Measurements from ENCODE around the gene GTF2A1. TPM values are rescaled to one million over a fixed set of nuclear protein-coding genes. Genes with fewer than 3 reads are reported as not detected.

Gene GTF2A1
- total and polyA plus RNA-seq, 2 experiments from 2014 or later = 3.8 to 25.1 TPM

GRCh38 chr14:81162941-81163340, 57.8 kb downstream of the GTF2A1 start:
- TF ChIP-seq, protein P1, sequence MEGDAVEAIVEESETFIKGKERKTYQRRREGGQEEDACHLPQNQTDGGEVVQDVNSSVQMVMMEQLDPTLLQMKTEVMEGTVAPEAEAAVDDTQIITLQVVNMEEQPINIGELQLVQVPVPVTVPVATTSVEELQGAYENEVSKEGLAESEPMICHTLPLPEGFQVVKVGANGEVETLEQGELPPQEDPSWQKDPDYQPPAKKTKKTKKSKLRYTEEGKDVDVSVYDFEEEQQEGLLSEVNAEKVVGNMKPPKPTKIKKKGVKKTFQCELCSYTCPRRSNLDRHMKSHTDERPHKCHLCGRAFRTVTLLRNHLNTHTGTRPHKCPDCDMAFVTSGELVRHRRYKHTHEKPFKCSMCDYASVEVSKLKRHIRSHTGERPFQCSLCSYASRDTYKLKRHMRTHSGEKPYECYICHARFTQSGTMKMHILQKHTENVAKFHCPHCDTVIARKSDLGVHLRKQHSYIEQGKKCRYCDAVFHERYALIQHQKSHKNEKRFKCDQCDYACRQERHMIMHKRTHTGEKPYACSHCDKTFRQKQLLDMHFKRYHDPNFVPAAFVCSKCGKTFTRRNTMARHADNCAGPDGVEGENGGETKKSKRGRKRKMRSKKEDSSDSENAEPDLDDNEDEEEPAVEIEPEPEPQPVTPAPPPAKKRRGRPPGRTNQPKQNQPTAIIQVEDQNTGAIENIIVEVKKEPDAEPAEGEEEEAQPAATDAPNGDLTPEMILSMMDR (IDR thresholded peaks at IDR 0.05; ENCODE audit: poor library complexity) = no peak
- H3K27ac ChIP-seq = no peak overlapping the region
- no peaks in the 10 kb centered on the region for H3K79me2 ChIP-seq
- no peaks in the 10 kb centered on the region for H3K4me1 ChIP-seq (ENCODE audit: insufficient read depth)
- no peaks in the 10 kb centered on the region for H4K20me1 ChIP-seq (ENCODE audit: insufficient read depth, poor library complexity, severe bottlenecking)
- no peaks in the 10 kb centered on the region for H3K9me3 ChIP-seq (ENCODE audit: low read depth)
- no peaks in the 10 kb centered on the region for H3K27me3 ChIP-seq
- DNase-seq (ENCODE audit: low spot score) = no peak
- H3K4me3 ChIP-seq = no peak overlapping the region
- H3K36me3 ChIP-seq (replicated peaks; ENCODE audit: insufficient read depth, low read depth) = no peaks in the 10 kb centered on the region
- no peaks in the 10 kb centered on the region for H3K9me2 ChIP-seq (replicated peaks; ENCODE audit: insufficient read depth)
- WGBS (ENCODE audit: low lambda C conversion rate, missing lambda C conversion rate) = 75% methylated on average over 3 of the region's 3 CpGs
- H2AFZ ChIP-seq = no peak overlapping the region
- H3K4me2 ChIP-seq = no peak overlapping the region

GRCh38 chr14:81161749-81162148, 59.0 kb downstream of the GTF2A1 start:
- Histone ChIP-seq H3K9me2 (replicated peaks; ENCODE audit: insufficient read depth) (no peaks in the 10 kb centered on the region), H3K79me2 (no peaks in the 10 kb centered on the region), H3K27me3 (no peaks in the 10 kb centered on the region), H3K4me2 (no peak overlapping the region), H2AFZ (no peak overlapping the region), H3K9me3 (ENCODE audit: low read depth) (no peaks in the 10 kb centered on the region), H4K20me1 (ENCODE audit: insufficient read depth, poor library complexity, severe bottlenecking) (no peaks in the 10 kb centered on the region), H3K36me3 (replicated peaks; ENCODE audit: insufficient read depth, low read depth) (no peaks in the 10 kb centered on the region), H3K4me3 (no peak overlapping the region), H3K27ac (no peak overlapping the region), H3K4me1 (ENCODE audit: insufficient read depth) (no peaks in the 10 kb centered on the region)
- TF ChIP-seq, protein P1 (IDR thresholded peaks at IDR 0.05; ENCODE audit: poor library complexity) = no peak
- TF ChIP-seq EZH2 (IDR thresholded peaks at IDR 0.05; ENCODE audit: borderline replicate concordance) (no peak), EZH2phosphoT487 (IDR thresholded peaks at IDR 0.05; ENCODE audit: low read depth, severe bottlenecking, unreplicated experiment) (no peak)
- no peak for DNase-seq (ENCODE audit: low spot score)
- WGBS (ENCODE audit: low lambda C conversion rate, missing lambda C conversion rate) = 56% methylated on average over 1 of the region's 1 CpG

DNA sequence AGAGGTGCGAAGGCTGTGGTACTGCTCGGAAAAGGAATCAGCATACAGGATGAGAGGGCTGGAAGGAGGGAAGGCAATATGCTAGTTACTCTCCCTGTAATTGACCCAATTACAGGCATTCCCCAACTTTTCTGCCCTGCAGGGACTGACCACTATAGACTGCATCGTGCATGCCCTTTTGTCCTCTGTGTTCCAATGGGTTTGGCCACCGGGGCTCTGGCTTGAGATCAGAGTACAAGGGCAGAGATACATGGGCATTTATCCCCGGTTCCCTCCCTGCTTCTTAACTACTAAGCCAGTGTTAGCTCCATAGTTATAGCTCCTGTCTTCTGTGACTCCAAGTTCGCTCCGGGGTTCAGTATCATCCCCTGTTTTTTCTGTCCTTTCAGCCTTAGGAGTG, 59.7 kb downstream of the GTF2A1 start:
- Histone ChIP-seq H3K9me2 (replicated peaks; ENCODE audit: insufficient read depth) (no peaks in the 10 kb centered on the region), H2AFZ (no peak overlapping the region), H3K4me3 (no peak overlapping the region), H3K79me2 (no peaks in the 10 kb centered on the region), H3K27me3 (no peaks in the 10 kb centered on the region), H3K4me2 (no peak overlapping the region), H4K20me1 (ENCODE audit: insufficient read depth, poor library complexity, severe bottlenecking) (no peaks in the 10 kb centered on the region), H3K27ac (no peak overlapping the region), H3K36me3 (replicated peaks; ENCODE audit: insufficient read depth, low read depth) (no peaks in the 10 kb centered on the region), H3K4me1 (ENCODE audit: insufficient read depth) (no peaks in the 10 kb centered on the region), H3K9me3 (ENCODE audit: low read depth) (no peaks in the 10 kb centered on the region)
- TF ChIP-seq EZH2phosphoT487 (IDR thresholded peaks at IDR 0.05; ENCODE audit: low read depth, severe bottlenecking, unreplicated experiment) (no peak), EZH2 (IDR thresholded peaks at IDR 0.05; ENCODE audit: borderline replicate concordance) (no peak)
- TF ChIP-seq, protein P1 (IDR thresholded peaks at IDR 0.05; ENCODE audit: poor library complexity) = no peak
- no peak for DNase-seq (ENCODE audit: low spot score)
- 87% methylated on average over 7 of the region's 7 CpGs for WGBS (ENCODE audit: low lambda C conversion rate, missing lambda C conversion rate)

GRCh38 chr14:81157431-81157830, 63.3 kb downstream of the GTF2A1 start:
- TF ChIP-seq EZH2phosphoT487 (IDR thresholded peaks at IDR 0.05; ENCODE audit: low read depth, severe bottlenecking, unreplicated experiment) (no peak), EZH2 (IDR thresholded peaks at IDR 0.05; ENCODE audit: borderline replicate concordance) (no peak)
- TF ChIP-seq, protein P1 (IDR thresholded peaks at IDR 0.05; ENCODE audit: poor library complexity) = no peak
- no peak overlapping the region for H3K27ac ChIP-seq
- no peak overlapping the region for H2AFZ ChIP-seq
- no peak for DNase-seq (ENCODE audit: low spot score)
- H3K36me3 ChIP-seq (replicated peaks; ENCODE audit: insufficient read depth, low read depth) = no peaks in the 10 kb centered on the region
- WGBS (ENCODE audit: low lambda C conversion rate, missing lambda C conversion rate) = 92% methylated on average over 1 of the region's 1 CpG
- H3K9me3 ChIP-seq (ENCODE audit: low read depth) = no peaks in the 10 kb centered on the region
- no peaks in the 10 kb centered on the region for H3K27me3 ChIP-seq
- H3K9me2 ChIP-seq (replicated peaks; ENCODE audit: insufficient read depth) = no peaks in the 10 kb centered on the region
- no peak overlapping the region for H3K4me3 ChIP-seq
- H3K4me1 ChIP-seq (ENCODE audit: insufficient read depth) = no peaks in the 10 kb centered on the region
- no peaks in the 10 kb centered on the region for H3K79me2 ChIP-seq
- H3K4me2 ChIP-seq = no peak overlapping the region
- no peaks in the 10 kb centered on the region for H4K20me1 ChIP-seq (ENCODE audit: insufficient read depth, poor library complexity, severe bottlenecking)
